Prostate gland (tissue), 2 donors: Measurements from ENCODE around the gene MND1. TPM values are rescaled to one million over a fixed set of nuclear protein-coding genes. Genes with fewer than 3 reads are reported as not detected.
A peak's percentile ranks its signal among the peaks of the same experiment; 100 is the strongest.

Source experiments
- DNase-seq: peaks from one replicate; pipeline ENCODE4 v3.0.0-alpha.2; 2019; ENCODE audit warnings: low spot score
- H3K27ac ChIP-seq, 2 donors: fragments of 200-600 bp; sonication (generic); 2 replicates each; pipeline ENCODE4 v1.5.1; 2017 to 2019
- H3K27me3 ChIP-seq: fragments of 200-600 bp; sonication (generic); replicated peaks from 2 replicates; pipeline ENCODE4 v1.5.1; 2019; ENCODE audit not compliant: insufficient read depth
- H3K36me3 ChIP-seq, 2 donors: fragments of 200-600 bp; sonication (generic); 1 replicate in 1 of 2; 2 replicates in 1 of 2; pipeline versions ENCODE4 v1.5.1 to v1.8.1; 2017 to 2019
- H3K4me1 ChIP-seq: fragments of 200-600 bp; sonication (generic); replicated peaks from 2 replicates; pipeline ENCODE4 v1.5.1; 2019
- H3K4me3 ChIP-seq, 2 donors: fragments of 200-600 bp; sonication (generic); 2 replicates each; pipeline ENCODE4 v1.5.1; 2017 to 2019
- H3K9me3 ChIP-seq: fragments of 200-600 bp; sonication (generic); 2 replicates; pipeline ENCODE4 v1.5.1; 2017
- POLR2A ChIP-seq: fragments of 450-650 bp; IDR thresholded peaks from one replicate; pipeline ENCODE4 v1.6.1; 2016; ENCODE audit warnings: antibody characterized with exemption, mild to moderate bottlenecking
- POLR2AphosphoS5 ChIP-seq: sonication (generic); formaldehyde crosslinking; IDR thresholded peaks from one replicate; pipeline ENCODE4 v1.6.1; 2017; ENCODE audit warnings: antibody characterized with exemption
- WGBS: methylation state at CpG from one replicate; pipeline ENCODE4 v1.1.5; 2018; 5-methylcytosine and 5-hydroxymethylcytosine counted together
- intact Hi-C: fragments of 100-400 bp; cut with DNase I; formaldehyde crosslinking; loops from one replicate; pipeline ENCODE4 v1.14.2; 2022
- total RNA-seq, 2 donors: library from RNA; depleted of rRNA; stranded (reverse); fragments of >200 nt; gene quantifications; one replicate each; pipeline ENCODE4 v1.1.0, GENCODE V29; 2016
- TF ChIP-seq, protein P1 (sequence below), 4 experiments: fragments of 200-600 bp in 2 of 4; fragments of 450-650 bp in 2 of 4; sonication (generic) in 2 of 4; IDR thresholded peaks; 1 replicate in 3 of 4; 2 replicates in 1 of 4; pipeline ENCODE4 v1.5.1; 2016 to 2019; ENCODE audit warnings: antibody characterized with exemption in 4 of 4, mild to moderate bottlenecking in 2 of 4, moderate library complexity in 2 of 4

MND1 gene
- total RNA-seq, 2 donors from 2014 or later, result 7.9 TPM; not detected in 1

DNA sequence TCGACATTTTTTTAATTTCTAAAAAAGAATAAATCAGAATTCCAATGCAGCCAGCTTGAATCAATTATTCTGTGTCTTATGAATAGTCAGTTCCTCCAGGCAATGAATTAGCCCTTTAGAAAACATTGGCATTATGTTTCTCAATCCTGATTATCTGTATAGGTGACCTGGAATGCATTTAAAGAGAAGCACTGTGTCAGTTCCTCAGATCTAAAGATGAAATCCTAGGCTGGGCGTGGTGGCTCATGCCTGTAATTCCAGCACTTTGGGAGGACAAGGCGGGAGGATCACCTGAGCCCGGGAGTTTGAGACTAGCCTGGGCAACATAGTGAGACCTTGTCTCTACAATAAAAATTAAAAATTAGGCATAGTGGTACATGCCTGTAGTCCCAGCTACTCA is 43.5 kb downstream of the MND1 start:
- H3K9me3 ChIP-seq, result no peaks in the 10 kb centered on the region
- H3K27me3 ChIP-seq, result no peaks in the 10 kb centered on the region
- intact Hi-C loops, result no loop called here
- no peaks in the 10 kb centered on the region for H3K4me1 ChIP-seq
- no peak for DNase-seq
- WGBS, result 95% methylated on average over 4 of the region's 4 CpGs
- TF ChIP-seq, protein P1, sequence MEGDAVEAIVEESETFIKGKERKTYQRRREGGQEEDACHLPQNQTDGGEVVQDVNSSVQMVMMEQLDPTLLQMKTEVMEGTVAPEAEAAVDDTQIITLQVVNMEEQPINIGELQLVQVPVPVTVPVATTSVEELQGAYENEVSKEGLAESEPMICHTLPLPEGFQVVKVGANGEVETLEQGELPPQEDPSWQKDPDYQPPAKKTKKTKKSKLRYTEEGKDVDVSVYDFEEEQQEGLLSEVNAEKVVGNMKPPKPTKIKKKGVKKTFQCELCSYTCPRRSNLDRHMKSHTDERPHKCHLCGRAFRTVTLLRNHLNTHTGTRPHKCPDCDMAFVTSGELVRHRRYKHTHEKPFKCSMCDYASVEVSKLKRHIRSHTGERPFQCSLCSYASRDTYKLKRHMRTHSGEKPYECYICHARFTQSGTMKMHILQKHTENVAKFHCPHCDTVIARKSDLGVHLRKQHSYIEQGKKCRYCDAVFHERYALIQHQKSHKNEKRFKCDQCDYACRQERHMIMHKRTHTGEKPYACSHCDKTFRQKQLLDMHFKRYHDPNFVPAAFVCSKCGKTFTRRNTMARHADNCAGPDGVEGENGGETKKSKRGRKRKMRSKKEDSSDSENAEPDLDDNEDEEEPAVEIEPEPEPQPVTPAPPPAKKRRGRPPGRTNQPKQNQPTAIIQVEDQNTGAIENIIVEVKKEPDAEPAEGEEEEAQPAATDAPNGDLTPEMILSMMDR (IDR thresholded peaks at IDR 0.05), result no peak
- TF ChIP-seq POLR2A (no peak), POLR2AphosphoS5 (no peak)
- H3K27ac ChIP-seq, result no peak overlapping the region
- H3K36me3 ChIP-seq, result no peaks in the 10 kb centered on the region
- H3K4me3 ChIP-seq, result no peak overlapping the region

DNA sequence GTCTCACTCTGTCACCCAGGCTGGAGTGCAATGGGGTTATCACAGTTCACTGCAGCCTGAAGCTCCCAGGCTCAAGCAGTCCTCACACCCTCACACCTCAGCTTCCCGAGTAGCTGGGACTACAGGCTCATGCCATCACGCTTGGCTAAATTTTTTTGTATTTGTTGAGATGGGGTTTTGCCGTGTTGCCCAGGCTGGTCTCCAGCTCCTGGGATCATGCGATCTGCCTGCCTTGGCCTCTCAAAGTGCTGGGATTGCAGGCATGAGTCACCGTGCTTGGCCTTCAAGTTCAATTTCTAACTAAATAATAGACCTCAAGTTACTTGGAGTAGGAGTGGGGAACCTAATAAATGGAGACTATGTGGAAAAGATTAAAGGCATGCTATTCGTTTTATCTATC is 48.9 kb downstream of the MND1 start:
- Histone ChIP-seq H3K4me1 (no peaks in the 10 kb centered on the region), H3K36me3 (no peaks in the 10 kb centered on the region), H3K27me3 (no peaks in the 10 kb centered on the region), H3K9me3 (no peaks in the 10 kb centered on the region), H3K27ac (no peak overlapping the region), H3K4me3 (no peak overlapping the region)
- no peak for TF ChIP-seq POLR2AphosphoS5
- TF ChIP-seq, protein P1 (IDR thresholded peaks at IDR 0.05), result no peak
- TF ChIP-seq POLR2A, result no peak
- WGBS, result 64% methylated on average over 6 of the region's 6 CpGs
- DNase-seq, result no peak
- intact Hi-C loops, result no loop called here

DNA sequence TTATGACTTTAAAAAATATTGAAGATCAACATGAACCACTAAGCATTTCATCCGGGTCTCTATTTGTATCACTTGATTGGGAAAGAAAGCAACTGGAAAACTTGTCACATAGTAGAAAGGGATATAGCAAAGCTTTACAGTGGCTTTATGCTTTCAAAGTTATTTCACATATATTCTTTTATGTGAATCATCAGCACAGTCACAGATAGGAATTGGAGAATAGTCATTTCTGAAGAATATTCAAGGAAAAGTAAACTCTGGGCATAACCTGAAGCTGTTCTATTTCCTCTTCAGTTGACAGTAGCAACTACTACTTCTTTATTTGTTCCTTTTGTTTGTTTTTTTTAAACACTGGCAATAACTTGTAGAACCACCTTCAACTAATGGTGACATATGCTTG is 50.5 kb downstream of the MND1 start:
- Histone ChIP-seq H3K4me3 (no peak overlapping the region), H3K27me3 (no peaks in the 10 kb centered on the region), H3K9me3 (no peaks in the 10 kb centered on the region), H3K4me1 (no peaks in the 10 kb centered on the region), H3K36me3 (no peaks in the 10 kb centered on the region), H3K27ac (no peak overlapping the region)
- no peak for DNase-seq
- 64% methylated on average over 1 of the region's 1 CpG for WGBS
- peak; percentile 9 for TF ChIP-seq POLR2AphosphoS5
- TF ChIP-seq POLR2A, result no peak
- intact Hi-C loops, result no loop called here

DNA sequence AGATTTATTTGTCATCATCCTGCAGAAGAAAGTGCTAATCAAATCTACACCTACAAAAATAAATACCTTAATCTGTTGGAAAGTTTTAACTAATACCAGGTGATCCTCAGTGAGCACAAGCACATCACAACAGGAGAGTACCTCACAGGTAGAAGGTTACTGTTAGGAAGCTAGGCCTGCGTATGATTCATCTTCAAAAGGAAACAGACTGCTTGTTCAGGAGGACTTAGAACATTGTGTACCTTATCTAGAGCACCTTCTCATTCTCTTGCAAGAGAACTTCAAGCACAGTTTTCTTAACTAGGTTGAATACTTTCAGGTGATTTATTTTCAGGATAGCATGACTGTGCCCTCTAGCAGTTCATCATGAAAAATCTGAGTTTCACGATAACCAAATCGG is 54.2 kb downstream of the MND1 start:
- Histone ChIP-seq H3K4me3 (no peak overlapping the region), H3K9me3 (no peaks in the 10 kb centered on the region), H3K36me3 (no peaks in the 10 kb centered on the region), H3K4me1 (no peaks in the 10 kb centered on the region), H3K27ac (no peak overlapping the region), H3K27me3 (no peaks in the 10 kb centered on the region)
- WGBS, result 95% methylated on average over 3 of the region's 3 CpGs
- TF ChIP-seq POLR2AphosphoS5 (no peak), POLR2A (no peak)
- TF ChIP-seq, protein P1 (IDR thresholded peaks at IDR 0.05), result no peak
- no peak for DNase-seq
- intact Hi-C loops, result no loop called here

DNA sequence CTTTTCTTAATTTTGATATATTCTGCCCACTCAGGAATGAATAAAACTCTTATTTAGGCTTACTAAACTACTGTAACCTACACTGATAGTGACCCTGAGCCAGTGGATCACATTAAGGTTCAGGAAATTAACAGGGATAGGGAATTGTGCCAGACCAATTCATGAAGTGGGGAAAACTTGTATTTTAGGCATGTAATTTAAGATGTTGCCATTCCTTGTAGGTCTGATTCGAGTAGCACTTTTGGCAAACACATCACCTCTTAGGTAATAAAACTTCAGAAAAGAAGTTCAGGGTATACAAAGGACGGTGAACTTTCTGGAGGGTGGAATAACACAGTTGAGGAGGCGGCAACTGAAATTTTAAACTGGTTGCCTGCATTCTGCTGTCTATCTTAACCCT is 54.9 kb downstream of the MND1 start:
- Histone ChIP-seq H3K4me1 (no peaks in the 10 kb centered on the region), H3K27ac (no peak overlapping the region), H3K4me3 (no peak overlapping the region), H3K27me3 (no peaks in the 10 kb centered on the region), H3K9me3 (no peaks in the 10 kb centered on the region), H3K36me3 (no peaks in the 10 kb centered on the region)
- 55% methylated on average over 3 of the region's 3 CpGs for WGBS
- TF ChIP-seq POLR2AphosphoS5 (no peak), POLR2A (no peak)
- TF ChIP-seq, protein P1 (IDR thresholded peaks at IDR 0.05), result no peak
- no peak for DNase-seq
- intact Hi-C loops, result no loop called here
